NCI-H460 (cell line): Measurements from ENCODE around the gene COL11A2. TPM values are rescaled to one million over a fixed set of nuclear protein-coding genes. Genes with fewer than 3 reads are reported as not detected.
A peak's percentile ranks its signal among the peaks of the same experiment; 100 is the strongest.
"Not testable (repeated sequence)": the region's sequence is repeated elsewhere in the genome, so short reads cannot be mapped to it uniquely, and the experiment has no call there.

ENCODE experiments used
- DNase-seq: peaks from one replicate; pipeline ENCODE4 v3.0.0-alpha.2; 2016; ENCODE audit warnings: low read depth; ENCODE audit errors: extremely low read depth
- polyA plus RNA-seq: library from polyadenylated mRNA; depleted of rRNA; stranded (reverse); fragments of >200 nt; gene quantifications from 2 replicates; pipeline ENCODE4 v1.2.3, GENCODE V29; 2014; cell fraction: nucleus; rRNA removed
- total RNA-seq: library from RNA; depleted of rRNA; stranded (reverse); fragments of >200 nt; shearing (Covaris generic); gene quantifications from 2 replicates; pipeline ENCODE4 v1.2.3, GENCODE V29; 2014; rRNA removed

Gene COL11A2
- 0.05 TPM in 1 of 2 replicates, not detected in the other for total RNA-seq
- polyA plus RNA-seq = 0.66 and 1.6 TPM in 2 replicates

- DNase-seq = no peak
Measured at GRCh38 chr6:33192105-33192646, at the start of gene COL11A2. COL11A2 (minus strand) TSS chr6:33192467; CDS start chr6:33192240, 227 bp downstream.

GRCh38 chr6:33241968-33242367 lies 49.7 kb upstream of the COL11A2 start:
- no peak for DNase-seq

- DNase-seq = no peak
Measured at GRCh38 chr6:33237741-33238140, 45.5 kb upstream of the COL11A2 start.

GRCh38 chr6:33236852-33237251 lies 44.6 kb upstream of the COL11A2 start:
- no peak for DNase-seq

- DNase-seq = no peak
Measured at GRCh38 chr6:33236328-33236727, 44.1 kb upstream of the COL11A2 start.

- no peak for DNase-seq
Measured at GRCh38 chr6:33235221-33235634, 43.0 kb upstream of the COL11A2 start.

GRCh38 chr6:33226503-33227120 lies 34.3 kb upstream of the COL11A2 start:
- not testable (repeated sequence) for DNase-seq

- DNase-seq = no peak
Measured at GRCh38 chr6:33217681-33218080, 25.4 kb upstream of the COL11A2 start.

- DNase-seq = no peak
Measured at GRCh38 chr6:33217246-33217645, 25.0 kb upstream of the COL11A2 start.

- DNase-seq = no peak
Measured at GRCh38 chr6:33216117-33216649, 23.9 kb upstream of the COL11A2 start.

GRCh38 chr6:33215271-33216116 lies 23.2 kb upstream of the COL11A2 start:
- no peak for DNase-seq

- no peak for DNase-seq
Measured at GRCh38 chr6:33213989-33214335, 21.7 kb upstream of the COL11A2 start.

- no peak for DNase-seq
Measured at GRCh38 chr6:33213166-33213988, 21.1 kb upstream of the COL11A2 start.

- DNase-seq = no peak
Measured at GRCh38 chr6:33212857-33213165, 20.5 kb upstream of the COL11A2 start.

- DNase-seq = no peak
Measured at GRCh38 chr6:33211666-33212422, 19.6 kb upstream of the COL11A2 start.

GRCh38 chr6:33211136-33211535 lies 18.9 kb upstream of the COL11A2 start:
- DNase-seq = no peak

- no peak for DNase-seq
Measured at GRCh38 chr6:33209856-33210255, 17.6 kb upstream of the COL11A2 start.

GRCh38 chr6:33208091-33208967 lies 16.1 kb upstream of the COL11A2 start, which contains the start of gene RING1:
RING1 (plus strand) TSS chr6:33208500; CDS start chr6:33208823, 323 bp downstream.
- DNase-seq = peak; percentile 30

GRCh38 chr6:33207552-33208090 lies 15.4 kb upstream of the COL11A2 start:
- DNase-seq = no peak
